HepG2 (cell line): ENCODE measurements around the gene KCNIP3. TPM values are rescaled to one million over a fixed set of nuclear protein-coding genes. Genes with fewer than 3 reads are reported as not detected.

ENCODE experiments used
- ATAC-seq: fragments of 200-7000 bp; cut with Tn5 transposase; 3 replicates; pipeline ENCODE4 v1.9.1; 2020; ENCODE audit warnings: mild to moderate bottlenecking, moderate library complexity
- BruUV-seq: library from RNA; stranded (reverse); fragments of 400-500 nt; replicated peaks from 2 replicates; lab custom pipeline; 2021; lab: Mats Ljungman, UMichigan
- CTCF ChIA-PET: fragments of 300-600 bp; formaldehyde crosslinking; extraction: SDS; loops from one replicate; lab custom pipeline; 2021; ENCODE audit warnings: low total read pairs, inconsistent platforms, low intra/inter-chr PET ratio; lab: Yijun Ruan, JAX
- POLR2A ChIA-PET: fragments of 350-600 bp; sonication (Branson Sonifier 250); formaldehyde crosslinking; loops from one replicate; lab custom pipeline; 2020; ENCODE audit warnings: antibody characterized with exemption, inconsistent platforms; lab: Yijun Ruan, JAX
- DNase-seq: peaks from one replicate; pipeline ENCODE4 v3.0.0-alpha.2; 2015; ENCODE audit warnings: low spot score
- FAIRE-seq: peaks from 3 replicates; lab custom pipeline; 2011; peaks lifted over from hg19 to GRCh38; lab: Jason Lieb, UNC
- H2AFZ ChIP-seq: one replicate; pipeline ENCODE4 v1.6.1; 2011; ENCODE audit warnings: low read length, inconsistent platforms
- H3K27ac ChIP-seq: fragments of 300-600 bp; 3 replicates; pipeline ENCODE4 v1.8.0; 2011; ENCODE audit warnings: mixed run types, mild to moderate bottlenecking, mixed read lengths, low read length, inconsistent platforms; ENCODE audit not compliant: insufficient read depth; ENCODE audit errors: extremely low read length
- H3K27me3 ChIP-seq, 2 experiments: fragments of 200-600 bp in 1 of 2; 2 replicates in 1 of 2; 3 replicates in 1 of 2; pipeline versions ENCODE4 v1.6.0 to v1.8.0; 2011; ENCODE audit warnings: low read length in 2 of 2, mild to moderate bottlenecking in 2 of 2, moderate library complexity in 2 of 2, inconsistent platforms in 1 of 2; ENCODE audit not compliant: insufficient read depth in 2 of 2, control insufficient read depth in 1 of 2
- H3K36me3 ChIP-seq, 2 experiments: fragments of 200-600 bp in 1 of 2; replicated peaks in 1 of 2; 2 replicates in 1 of 2; 3 replicates in 1 of 2; pipeline versions ENCODE4 v1.5.1 to v1.8.0; 2011; ENCODE audit warnings: low read length in 2 of 2, inconsistent platforms in 1 of 2; ENCODE audit not compliant: insufficient read depth in 2 of 2, control insufficient read depth in 1 of 2
- H3K4me1 ChIP-seq: 2 replicates; pipeline ENCODE4 v1.5.1; 2012; ENCODE audit warnings: low read length, inconsistent platforms; ENCODE audit not compliant: insufficient read depth
- H3K4me2 ChIP-seq: 2 replicates; pipeline ENCODE4 v1.6.0; 2011; ENCODE audit warnings: low read depth, low read length, inconsistent platforms
- H3K4me3 ChIP-seq, 3 experiments: fragments of 200-600 bp in 1 of 3; sonication (generic), shearing (Covaris generic) in 1 of 3; replicated peaks in 1 of 3; 2 replicates each; pipeline ENCODE4 v1.5.1; 2011 to 2016; ENCODE audit warnings: low read length in 3 of 3, inconsistent platforms in 2 of 3, low read depth in 2 of 3, mild to moderate bottlenecking in 2 of 3, control low read depth in 1 of 3, mixed read lengths in 1 of 3; ENCODE audit not compliant: insufficient read depth in 1 of 3
- H3K79me2 ChIP-seq: one replicate; pipeline ENCODE4 v1.6.1; 2011; ENCODE audit warnings: low read length, inconsistent platforms; ENCODE audit not compliant: insufficient read depth
- H3K9ac ChIP-seq: 2 replicates; pipeline ENCODE4 v1.6.0; 2011; ENCODE audit warnings: mild to moderate bottlenecking, low read depth, low read length, inconsistent platforms; ENCODE audit not compliant: insufficient read depth
- H3K9me3 ChIP-seq: 2 replicates; pipeline ENCODE4 v1.5.1; 2012; ENCODE audit warnings: mild to moderate bottlenecking, low read length
- H4K20me1 ChIP-seq: 2 replicates; pipeline ENCODE4 v1.6.0; 2011; ENCODE audit warnings: inconsistent platforms, mild to moderate bottlenecking, low read length, moderate library complexity; ENCODE audit not compliant: insufficient read depth
- DMAP1 ChIP-seq: IDR thresholded peaks from 2 replicates; pipeline ENCODE4 v1.6.1; 2016
- DRAP1 ChIP-seq: IDR thresholded peaks from 2 replicates; pipeline ENCODE4 v1.6.1; 2016; ENCODE audit warnings: missing genetic modification reagents, missing compliant biosample characterization
- ONECUT2 ChIP-seq: sonication (generic); formaldehyde crosslinking; IDR thresholded peaks from 2 replicates; pipeline ENCODE4 v1.4.0; 2020; ENCODE audit warnings: missing genetic modification reagents
- PAX8 ChIP-seq: sonication (generic); formaldehyde crosslinking; IDR thresholded peaks from 2 replicates; pipeline ENCODE4 v1.8.0; 2022; ENCODE audit warnings: mild to moderate bottlenecking, missing genetic modification reagents, borderline replicate concordance
- TAF1 ChIP-seq: sonication (generic); formaldehyde crosslinking; IDR thresholded peaks from 2 replicates; pipeline ENCODE4 v1.4.0; 2020; ENCODE audit warnings: missing genetic modification reagents
- TEF ChIP-seq: sonication (generic); formaldehyde crosslinking; IDR thresholded peaks from 2 replicates; pipeline ENCODE4 v1.5.0; 2020; ENCODE audit warnings: missing genetic modification reagents
- THAP7 ChIP-seq: sonication (generic); formaldehyde crosslinking; IDR thresholded peaks from 2 replicates; pipeline ENCODE4 v1.8.1; 2023; ENCODE audit warnings: mild to moderate bottlenecking, missing genetic modification reagents
- ZNF101 ChIP-seq: sonication (generic); formaldehyde crosslinking; IDR thresholded peaks from 2 replicates; pipeline ENCODE4 v1.4.0; 2020; ENCODE audit warnings: mild to moderate bottlenecking, low read depth, missing genetic modification reagents, borderline replicate concordance
- ZNF44 ChIP-seq: sonication (generic); formaldehyde crosslinking; IDR thresholded peaks from 2 replicates; pipeline ENCODE4 v1.5.1; 2020; ENCODE audit warnings: mild to moderate bottlenecking, missing genetic modification reagents
- ZNF574 ChIP-seq: sonication (generic); formaldehyde crosslinking; IDR thresholded peaks from 2 replicates; pipeline ENCODE4 v1.4.0; 2020; ENCODE audit warnings: missing genetic modification reagents
- ZNF713 ChIP-seq: sonication (generic); formaldehyde crosslinking; IDR thresholded peaks from 2 replicates; pipeline ENCODE4 v1.4.0; 2020; ENCODE audit warnings: mild to moderate bottlenecking, missing genetic modification reagents
- WGBS: methylation state at CpG from one replicate; pipeline ENCODE4 v1.1.6; 2017; ENCODE audit warnings: low lambda C conversion rate; 5-methylcytosine and 5-hydroxymethylcytosine counted together
- in situ Hi-C: cut with HindIII; loops from 2 replicates; pipeline ENCODE4 v1.10.0; 2017; ENCODE audit warnings: low pct_unique_long_range_greater_than_20kb; ENCODE audit not compliant: extremely low pct_ligation_motif_present
- intact Hi-C: fragments of 100-400 bp; cut with micrococcal nuclease; formaldehyde crosslinking; loops from one replicate; pipeline ENCODE4 v1.10.0; 2022; ENCODE audit not compliant: unreplicated experiment
- polyA plus RNA-seq, 8 experiments: library from polyadenylated mRNA; depleted of rRNA in 3 of 8; stranded (reverse) in 7 of 8; unstranded in 1 of 8; fragments of >200 nt; fragmentation: Illumina TruSeq in 4 of 8; extraction: Trizol in 4 of 8; gene quantifications; 2 replicates each; pipeline versions ENCODE4 v1.2.1 to v1.2.3, GENCODE V29; 2011 to 2016; ENCODE audit warnings: low read depth in 4 of 8, missing spikeins in 1 of 8, mixed read lengths in 1 of 8; ENCODE audit not compliant: insufficient read depth in 1 of 8
- total RNA-seq, 5 experiments: library from RNA; depleted of rRNA; stranded (reverse); fragments of >200 nt; fragmentation: Illumina TruSeq; extraction: Trizol; gene quantifications; 2 replicates each; pipeline ENCODE4 v1.2.3, GENCODE V29; 2016; ENCODE audit warnings: low read depth in 1 of 5

Gene KCNIP3
- total and polyA plus RNA-seq, 2 of the 13 experiments (the other 11 are each of a cell fraction or from before 2014, with no cell fraction given), result not detected

- TF ChIP-seq ZNF574 (CRISPR knock-in tag), result no peak
- no peak for TF ChIP-seq PAX8 (CRISPR knock-in tag)
- no peak for TF ChIP-seq DMAP1 (CRISPR knock-in tag)
These were observed 40.7 kb downstream of the KCNIP3 start (continued) for GRCh38 chr2:95337829-95338228.

DNA sequence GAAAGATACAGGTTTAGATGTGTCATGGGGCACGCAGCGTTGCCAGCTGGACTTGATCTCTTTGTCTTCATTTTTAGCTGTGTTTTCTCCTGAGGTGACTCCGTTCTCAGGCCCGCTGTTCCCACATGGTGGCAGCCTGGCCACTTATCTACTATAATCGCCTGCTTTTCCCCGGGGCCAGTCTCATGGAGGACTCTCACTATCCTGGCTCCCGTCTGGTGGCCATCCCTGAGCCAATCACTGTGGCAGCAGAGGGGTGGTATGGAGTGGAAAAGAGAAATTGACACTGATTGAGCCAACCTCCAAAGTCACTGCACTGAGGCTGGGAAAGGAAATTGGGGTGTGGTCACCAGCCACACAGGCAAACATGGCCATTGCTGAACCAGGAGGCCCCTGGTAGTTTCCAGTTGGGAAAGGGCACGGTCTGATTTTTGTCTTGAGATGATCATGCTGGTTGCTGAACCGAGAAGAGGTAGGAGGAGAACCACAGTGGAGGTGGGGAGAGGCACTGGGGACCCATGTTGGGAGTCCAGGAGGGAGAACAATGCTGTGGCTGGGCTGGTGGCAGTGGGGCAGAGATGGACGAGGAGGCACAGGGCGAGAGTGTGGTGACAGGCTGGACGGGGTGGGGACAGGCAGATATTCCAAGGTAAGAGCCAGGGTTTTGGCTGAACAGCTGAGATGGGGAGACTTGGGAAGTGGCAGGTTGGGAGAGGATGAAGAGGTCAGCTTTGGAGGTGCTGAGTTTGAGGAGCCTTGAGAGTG lies 45.6 kb downstream of the KCNIP3 start:
- H3K4me3 ChIP-seq, result no peak overlapping the region
- in situ Hi-C loops (no loop called here), intact Hi-C loops (no loop called here)
- ChIA-PET POLR2A (no interaction called here), CTCF (no interaction called here)
- BruUV-seq, result no TSS peak
- WGBS, result 3% methylated on average over 12 of the region's 12 CpGs
- H3K9ac ChIP-seq, result no peak overlapping the region
- H3K27me3 ChIP-seq, result peaks cover 15 to 82% of the 10 kb centered on the region in 2 experiments; a peak in 4 of 5 replicates
- no peak for ATAC-seq
- no peaks in the 10 kb centered on the region; the same call in 1 of the 2 replicates for H4K20me1 ChIP-seq
- TF ChIP-seq ZNF44 (CRISPR knock-in tag) (no peak), ZNF101 (CRISPR knock-in tag) (no peak), DRAP1 (no peak), THAP7 (CRISPR knock-in tag) (no peak), ONECUT2 (no peak), TAF1 (no peak), ZNF713 (CRISPR knock-in tag) (no peak), TEF (CRISPR knock-in tag) (no peak)
- no peak for FAIRE-seq
- no peak overlapping the region for H3K27ac ChIP-seq
- H2AFZ ChIP-seq, result no peak overlapping the region
- H3K4me2 ChIP-seq, result no peak overlapping the region
- DNase-seq, result no peak
- H3K9me3 ChIP-seq, result no peaks in the 10 kb centered on the region
- no peaks in the 10 kb centered on the region for H3K79me2 ChIP-seq
- H3K4me1 ChIP-seq, result peaks cover 7% of the 10 kb centered on the region; the same call in 1 of the 2 replicates
- H3K36me3 ChIP-seq, result no peaks in the 10 kb centered on the region
